RWPE2 (cell line): Measurements from ENCODE around the gene ESPN.

Experiments used
- ATAC-seq: fragments of 200-7000 bp; cut with Tn5 transposase; 3 replicates; pipeline ENCODE4 v1.9.1; 2021; ENCODE audit warnings: low read depth
- DNase-seq: peaks from one replicate; pipeline ENCODE4 v3.0.0-alpha.2; 2020; ENCODE audit warnings: low spot score
- H3K27ac ChIP-seq: fragments of 450-650 bp; 2 replicates; pipeline ENCODE4 v1.5.1; 2017; ENCODE audit warnings: mild to moderate bottlenecking; ENCODE audit not compliant: poor library complexity, severe bottlenecking
- H3K27me3 ChIP-seq: fragments of 250-450 bp; sonication (Bioruptor Pico); 2 replicates; pipeline ENCODE4 v1.5.1; 2021; ENCODE audit warnings: mild to moderate bottlenecking, moderate library complexity; ENCODE audit not compliant: insufficient read depth, poor library complexity, severe bottlenecking
- H3K36me3 ChIP-seq: fragments of 250-450 bp; sonication (Bioruptor Pico); 2 replicates; pipeline ENCODE4 v1.5.1; 2020; ENCODE audit warnings: low read depth, mild to moderate bottlenecking, moderate library complexity
- H3K4me1 ChIP-seq: fragments of 250-450 bp; sonication (Bioruptor Pico); 2 replicates; pipeline ENCODE4 v1.5.1; 2021; ENCODE audit warnings: mild to moderate bottlenecking, moderate library complexity; ENCODE audit not compliant: insufficient read depth, poor library complexity, severe bottlenecking
- H3K4me3 ChIP-seq: fragments of 250-450 bp; sonication (Bioruptor Pico); 2 replicates; pipeline ENCODE4 v1.5.1; 2021; ENCODE audit warnings: mild to moderate bottlenecking, moderate library complexity; ENCODE audit not compliant: severe bottlenecking
- H3K9me3 ChIP-seq: fragments of 250-450 bp; sonication (Bioruptor Pico); 2 replicates; pipeline ENCODE4 v1.5.1; 2021; ENCODE audit warnings: mild to moderate bottlenecking, moderate library complexity; ENCODE audit not compliant: severe bottlenecking
- TF ChIP-seq, protein P1 (sequence below): fragments of 450-650 bp; IDR thresholded peaks from one replicate; pipeline ENCODE4 v1.5.1; 2017; ENCODE audit warnings: mild to moderate bottlenecking, moderate library complexity; ENCODE audit not compliant: poor library complexity, severe bottlenecking

ESPN gene

DNA sequence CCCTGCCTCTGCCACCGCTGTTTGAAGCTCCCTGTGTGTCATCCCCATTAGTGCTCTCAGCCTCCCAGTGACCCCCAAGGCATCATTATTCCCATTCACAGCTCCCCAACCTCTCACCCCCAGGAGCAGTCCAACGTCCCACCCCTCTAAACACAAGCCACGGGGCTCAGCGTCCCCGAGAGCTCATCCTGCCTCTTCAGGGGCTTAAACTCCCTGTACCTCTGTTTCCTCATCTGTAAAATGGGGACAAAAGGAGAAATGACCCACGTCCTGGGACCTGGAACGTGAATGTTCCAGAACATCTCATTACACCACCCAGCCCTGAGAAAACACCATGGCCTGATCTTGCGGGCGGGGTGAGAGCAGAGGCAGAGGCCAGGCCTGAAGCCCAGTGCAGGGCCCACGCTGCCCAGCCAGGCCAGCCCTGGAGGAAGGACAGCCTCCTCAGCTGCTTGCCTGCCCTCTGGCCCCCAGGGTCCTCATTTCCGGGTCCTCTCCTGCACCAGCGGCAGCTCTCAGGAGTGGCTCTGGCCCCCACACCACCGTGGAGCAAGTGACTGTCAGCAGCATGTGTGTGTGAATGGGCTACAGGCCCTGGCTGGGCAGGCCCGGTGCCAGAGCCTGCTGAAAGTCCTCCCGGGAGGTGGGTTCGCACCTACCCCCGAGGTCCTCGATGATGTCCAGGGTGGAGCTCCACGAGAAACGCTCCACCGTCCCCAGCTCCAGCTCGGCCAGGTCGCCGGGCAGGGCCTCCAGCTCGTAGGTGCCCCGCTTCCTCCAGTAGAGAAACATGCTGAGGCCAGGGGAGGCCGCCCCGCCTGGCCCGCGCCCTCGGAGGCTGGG is 81.0 kb downstream of the ESPN start:
- no peak overlapping the region for H3K4me3 ChIP-seq
- H3K36me3 ChIP-seq = no peaks in the 10 kb centered on the region
- DNase-seq (no peak), ATAC-seq (no peak)
- no peaks in the 10 kb centered on the region for H3K4me1 ChIP-seq
- no peaks in the 10 kb centered on the region for H3K27me3 ChIP-seq
- TF ChIP-seq, protein P1, sequence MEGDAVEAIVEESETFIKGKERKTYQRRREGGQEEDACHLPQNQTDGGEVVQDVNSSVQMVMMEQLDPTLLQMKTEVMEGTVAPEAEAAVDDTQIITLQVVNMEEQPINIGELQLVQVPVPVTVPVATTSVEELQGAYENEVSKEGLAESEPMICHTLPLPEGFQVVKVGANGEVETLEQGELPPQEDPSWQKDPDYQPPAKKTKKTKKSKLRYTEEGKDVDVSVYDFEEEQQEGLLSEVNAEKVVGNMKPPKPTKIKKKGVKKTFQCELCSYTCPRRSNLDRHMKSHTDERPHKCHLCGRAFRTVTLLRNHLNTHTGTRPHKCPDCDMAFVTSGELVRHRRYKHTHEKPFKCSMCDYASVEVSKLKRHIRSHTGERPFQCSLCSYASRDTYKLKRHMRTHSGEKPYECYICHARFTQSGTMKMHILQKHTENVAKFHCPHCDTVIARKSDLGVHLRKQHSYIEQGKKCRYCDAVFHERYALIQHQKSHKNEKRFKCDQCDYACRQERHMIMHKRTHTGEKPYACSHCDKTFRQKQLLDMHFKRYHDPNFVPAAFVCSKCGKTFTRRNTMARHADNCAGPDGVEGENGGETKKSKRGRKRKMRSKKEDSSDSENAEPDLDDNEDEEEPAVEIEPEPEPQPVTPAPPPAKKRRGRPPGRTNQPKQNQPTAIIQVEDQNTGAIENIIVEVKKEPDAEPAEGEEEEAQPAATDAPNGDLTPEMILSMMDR = no peak
- no peaks in the 10 kb centered on the region for H3K9me3 ChIP-seq
- H3K27ac ChIP-seq = no peak overlapping the region

DNA sequence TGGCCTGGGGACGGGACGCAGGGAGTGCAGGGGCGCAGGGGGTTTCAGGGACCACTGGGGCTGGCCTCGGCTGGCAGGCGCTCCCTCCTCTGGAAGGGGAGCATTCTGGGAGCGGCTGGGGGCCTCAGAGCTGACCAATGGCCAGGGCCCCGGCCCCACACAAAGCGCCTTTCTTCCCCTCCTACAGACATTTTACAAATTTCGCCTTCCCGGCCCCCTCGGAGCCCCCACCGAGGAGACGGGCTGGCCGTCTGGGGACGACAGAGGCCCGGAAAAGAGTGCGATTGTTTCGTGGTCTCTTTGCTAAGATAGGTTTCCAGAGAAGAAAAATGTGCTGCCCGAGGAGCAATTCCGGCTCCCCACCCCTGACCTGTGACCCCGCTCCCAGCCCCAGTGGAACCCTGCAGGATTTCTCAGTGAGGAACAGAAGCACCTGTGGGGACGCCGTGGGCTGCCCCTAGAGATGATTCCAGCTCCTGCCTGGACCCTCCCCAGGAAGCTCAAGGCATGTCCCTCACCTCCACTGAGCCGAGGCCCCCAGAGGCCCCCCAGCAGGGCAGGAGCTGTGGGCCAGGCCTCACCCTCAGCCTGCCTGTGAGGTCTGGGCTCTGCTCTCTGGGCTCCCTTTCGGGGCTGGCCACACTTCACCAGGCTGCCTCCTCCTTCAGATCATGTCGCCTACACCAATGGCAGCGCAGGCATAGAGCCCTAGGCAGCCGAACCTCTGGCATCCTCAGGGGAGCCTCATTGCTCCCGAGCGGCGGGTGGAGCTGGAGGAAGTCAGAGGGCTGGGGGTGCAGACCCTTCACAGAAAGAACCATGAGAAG is 81.8 kb downstream of the ESPN start:
- Histone ChIP-seq H3K4me3 (no peak overlapping the region), H3K27ac (no peak overlapping the region), H3K4me1 (no peaks in the 10 kb centered on the region), H3K27me3 (no peaks in the 10 kb centered on the region), H3K36me3 (no peaks in the 10 kb centered on the region), H3K9me3 (no peaks in the 10 kb centered on the region)
- TF ChIP-seq, protein P1 = no peak
- DNase-seq = no peak
- no peak for ATAC-seq

DNA sequence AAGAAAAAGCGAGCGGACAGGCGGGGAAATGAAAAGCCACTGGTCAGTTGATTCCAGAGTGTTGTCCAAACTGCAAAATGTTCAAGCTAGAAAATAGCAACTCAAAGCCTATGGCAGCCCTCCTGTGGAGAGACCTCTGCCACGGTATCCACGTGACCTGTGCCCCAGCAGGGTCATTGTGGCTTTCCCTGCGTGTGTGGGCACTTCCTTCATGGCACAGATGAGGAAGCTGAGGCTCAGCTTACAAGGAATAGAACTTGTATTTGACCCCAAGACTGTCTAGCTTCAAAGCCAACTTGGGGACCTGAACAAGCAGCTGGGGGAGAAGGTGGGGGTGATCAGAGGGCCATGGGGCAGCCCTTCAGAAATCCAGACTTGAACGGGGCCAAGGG is 82.5 kb downstream of the ESPN start:
- TF ChIP-seq, protein P1 = no peak
- H3K9me3 ChIP-seq = no peaks in the 10 kb centered on the region
- H3K27ac ChIP-seq = no peak overlapping the region
- DNase-seq (no peak), ATAC-seq (no peak)
- H3K27me3 ChIP-seq = no peaks in the 10 kb centered on the region
- no peaks in the 10 kb centered on the region for H3K36me3 ChIP-seq
- H3K4me1 ChIP-seq = no peaks in the 10 kb centered on the region
- no peak overlapping the region for H3K4me3 ChIP-seq

DNA sequence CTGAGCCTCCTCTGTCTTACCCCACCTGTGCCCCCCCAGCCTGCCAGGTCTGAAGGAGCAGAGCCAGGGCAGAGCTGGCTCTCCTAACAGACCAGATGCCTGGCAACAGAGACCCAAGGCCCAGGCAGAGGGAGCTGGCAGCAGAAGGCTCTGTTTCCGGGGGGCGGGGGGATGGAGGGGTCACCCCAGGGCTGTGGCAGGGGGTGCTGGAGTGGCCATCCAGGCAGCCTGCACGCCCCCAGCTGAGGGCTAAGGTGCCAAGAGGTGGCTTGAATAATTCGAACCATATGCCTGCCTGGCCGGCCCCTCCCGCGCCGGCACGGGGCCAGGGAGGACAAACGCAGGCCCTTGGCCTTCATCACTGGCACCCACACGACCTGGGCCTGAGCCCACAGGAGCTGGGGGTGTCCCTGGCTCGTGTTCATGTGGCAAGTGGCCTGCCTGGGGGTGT is 82.9 kb downstream of the ESPN start:
- DNase-seq (no peak), ATAC-seq (no peak)
- Histone ChIP-seq H3K27me3 (no peaks in the 10 kb centered on the region), H3K36me3 (no peaks in the 10 kb centered on the region), H3K9me3 (no peaks in the 10 kb centered on the region), H3K4me1 (no peaks in the 10 kb centered on the region), H3K4me3 (no peak overlapping the region), H3K27ac (no peak overlapping the region)
- TF ChIP-seq, protein P1 = no peak
